ENCODE measurements around the gene TPST1. TPM values are rescaled to one million over a fixed set of nuclear protein-coding genes. Genes with fewer than 3 reads are reported as not detected.

Gene TPST1
- total and polyA plus RNA-seq, 2 donors (not counting 1 experiment from before 2014, with no cell fraction given): 81.8 to 151 TPM

GRCh38 chr7:66178258-66178657, 26.9 kb upstream of the TPST1 start:
- no peak overlapping the region for H3K4me2 ChIP-seq (ENCODE audit: extremely low read depth, insufficient read depth, low read length)
- H3K4me3 ChIP-seq (replicated peaks in 1 of 4; ENCODE audit: control extremely low read depth in 1 of 4, insufficient read depth in 1 of 4, low read depth in 3 of 4, low read length in 4 of 4): no peak overlapping the region
- no peaks in the 10 kb centered on the region for H4K20me1 ChIP-seq (ENCODE audit: control insufficient read depth, extremely low read depth, insufficient read depth, low read length)
- H3K79me2 ChIP-seq (ENCODE audit: control insufficient read depth, insufficient read depth, low read length): no peaks in the 10 kb centered on the region
- DNase-seq (ENCODE audit: low read depth in 2 of 2): no peak
- no peaks in the 10 kb centered on the region for H3K9me3 ChIP-seq (ENCODE audit: control insufficient read depth, insufficient read depth, low read depth, low read length)
- TF ChIP-seq CTCF (conservative IDR thresholded peaks at IDR 0.05 in 1 of 2, IDR thresholded peaks at IDR 0.05 in 1 of 2; ENCODE audit: low read depth in 1 of 2, low read length in 2 of 2) (no peak), EZH2 (IDR thresholded peaks at IDR 0.05; ENCODE audit: low read length, missing control alignments) (no peak)
- no peak overlapping the region for H2AFZ ChIP-seq (ENCODE audit: low read length)
- H3K9ac ChIP-seq (ENCODE audit: insufficient read depth, low read length): no peak overlapping the region
- H3K27ac ChIP-seq (ENCODE audit: insufficient read depth, low read length): no peak overlapping the region
- no peaks in the 10 kb centered on the region for H3K36me3 ChIP-seq (ENCODE audit: control insufficient read depth, insufficient read depth, low read length)
- H3K4me1 ChIP-seq (ENCODE audit: control insufficient read depth, extremely low read depth, insufficient read depth, low read length): no peaks in the 10 kb centered on the region
- no peaks in the 10 kb centered on the region for H3K27me3 ChIP-seq (ENCODE audit: control insufficient read depth, insufficient read depth, low read length)

GRCh38 chr7:66181329-66181728, 23.8 kb upstream of the TPST1 start:
- Histone ChIP-seq H3K27me3 (ENCODE audit: control insufficient read depth, insufficient read depth, low read length) (no peaks in the 10 kb centered on the region), H3K4me1 (ENCODE audit: control insufficient read depth, extremely low read depth, insufficient read depth, low read length) (peaks cover 3% of the 10 kb centered on the region), H3K27ac (ENCODE audit: insufficient read depth, low read length) (no peak overlapping the region), H3K36me3 (ENCODE audit: control insufficient read depth, insufficient read depth, low read length) (no peaks in the 10 kb centered on the region), H3K4me3 (replicated peaks in 1 of 4; ENCODE audit: control extremely low read depth in 1 of 4, insufficient read depth in 1 of 4, low read depth in 3 of 4, low read length in 4 of 4) (no peak overlapping the region), H3K79me2 (ENCODE audit: control insufficient read depth, insufficient read depth, low read length) (no peaks in the 10 kb centered on the region), H3K9ac (ENCODE audit: insufficient read depth, low read length) (no peak overlapping the region), H4K20me1 (ENCODE audit: control insufficient read depth, extremely low read depth, insufficient read depth, low read length) (no peaks in the 10 kb centered on the region), H3K4me2 (ENCODE audit: extremely low read depth, insufficient read depth, low read length) (no peak overlapping the region), H2AFZ (ENCODE audit: low read length) (no peak overlapping the region), H3K9me3 (ENCODE audit: control insufficient read depth, insufficient read depth, low read depth, low read length) (no peaks in the 10 kb centered on the region)
- peak in 1 of 2 donors; percentile 56 for DNase-seq (ENCODE audit: low read depth in 2 of 2)
- no peak for TF ChIP-seq CTCF (conservative IDR thresholded peaks at IDR 0.05 in 1 of 2, IDR thresholded peaks at IDR 0.05 in 1 of 2; ENCODE audit: low read depth in 1 of 2, low read length in 2 of 2)
- no peak for TF ChIP-seq EZH2 (IDR thresholded peaks at IDR 0.05; ENCODE audit: low read length, missing control alignments)

GRCh38 chr7:66181845-66182244, 23.3 kb upstream of the TPST1 start:
- no peak overlapping the region for H3K4me2 ChIP-seq (ENCODE audit: extremely low read depth, insufficient read depth, low read length)
- H2AFZ ChIP-seq (ENCODE audit: low read length): no peak overlapping the region
- no peaks in the 10 kb centered on the region for H3K79me2 ChIP-seq (ENCODE audit: control insufficient read depth, insufficient read depth, low read length)
- TF ChIP-seq EZH2 (IDR thresholded peaks at IDR 0.05; ENCODE audit: low read length, missing control alignments): no peak
- TF ChIP-seq CTCF (conservative IDR thresholded peaks at IDR 0.05 in 1 of 2, IDR thresholded peaks at IDR 0.05 in 1 of 2; ENCODE audit: low read depth in 1 of 2, low read length in 2 of 2): no peak
- H4K20me1 ChIP-seq (ENCODE audit: control insufficient read depth, extremely low read depth, insufficient read depth, low read length): no peaks in the 10 kb centered on the region
- no peaks in the 10 kb centered on the region for H3K9me3 ChIP-seq (ENCODE audit: control insufficient read depth, insufficient read depth, low read depth, low read length)
- H3K4me3 ChIP-seq (replicated peaks in 1 of 4; ENCODE audit: control extremely low read depth in 1 of 4, insufficient read depth in 1 of 4, low read depth in 3 of 4, low read length in 4 of 4): no peak overlapping the region
- H3K9ac ChIP-seq (ENCODE audit: insufficient read depth, low read length): no peak overlapping the region
- no peak overlapping the region for H3K27ac ChIP-seq (ENCODE audit: insufficient read depth, low read length)
- no peaks in the 10 kb centered on the region for H3K27me3 ChIP-seq (ENCODE audit: control insufficient read depth, insufficient read depth, low read length)
- DNase-seq (ENCODE audit: low read depth in 2 of 2): no peak
- H3K4me1 ChIP-seq (ENCODE audit: control insufficient read depth, extremely low read depth, insufficient read depth, low read length): peaks cover 3% of the 10 kb centered on the region
- no peaks in the 10 kb centered on the region for H3K36me3 ChIP-seq (ENCODE audit: control insufficient read depth, insufficient read depth, low read length)
